ENCODE data around the gene SLC24A5. TPM values are rescaled to one million over a fixed set of nuclear protein-coding genes. Genes with fewer than 3 reads are reported as not detected.

Gene SLC24A5
- total RNA-seq, 1 donor = not detected

GRCh38 chr15:48086133-48086532 is 34.7 kb upstream of the SLC24A5 start:
- H3K9me3 ChIP-seq (ENCODE audit: low read depth, low read length) = no peaks in the 10 kb centered on the region
- no peaks in the 10 kb centered on the region for H4K20me1 ChIP-seq (ENCODE audit: insufficient read depth, low read length)
- no peak overlapping the region for H3K4me3 ChIP-seq (ENCODE audit: insufficient read depth, low read length)
- H3K4me1 ChIP-seq (ENCODE audit: insufficient read depth, low read length) = peaks cover 10% of the 10 kb centered on the region
- peaks cover 3% of the 10 kb centered on the region for H3K27me3 ChIP-seq (ENCODE audit: insufficient read depth, low read length)
- H3K4me2 ChIP-seq (ENCODE audit: insufficient read depth, low read length) = peak overlapping the region; percentile 6
- TF ChIP-seq CTCF (IDR thresholded peaks at IDR 0.05; ENCODE audit: extremely low read depth, low read depth, low read length) = no peak
- no peak overlapping the region for H3K27ac ChIP-seq (ENCODE audit: low read depth, low read length)
- no peak for DNase-seq (ENCODE audit: insufficient read length, low spot score, missing footprints)
- no peaks in the 10 kb centered on the region for H3K36me3 ChIP-seq (ENCODE audit: insufficient read depth, low read length)
- no peaks in the 10 kb centered on the region for H3K79me2 ChIP-seq (ENCODE audit: insufficient read depth, low read length)
- H2AFZ ChIP-seq (ENCODE audit: low read length) = no peak overlapping the region

- Histone ChIP-seq H3K4me1 (ENCODE audit: insufficient read depth, low read length) (peaks cover 10% of the 10 kb centered on the region), H4K20me1 (ENCODE audit: insufficient read depth, low read length) (no peaks in the 10 kb centered on the region), H3K79me2 (ENCODE audit: insufficient read depth, low read length) (no peaks in the 10 kb centered on the region), H3K4me2 (ENCODE audit: insufficient read depth, low read length) (peak overlapping the region; percentile 6), H2AFZ (ENCODE audit: low read length) (no peak overlapping the region), H3K27me3 (ENCODE audit: insufficient read depth, low read length) (peaks cover 3% of the 10 kb centered on the region), H3K4me3 (ENCODE audit: insufficient read depth, low read length) (no peak overlapping the region), H3K36me3 (ENCODE audit: insufficient read depth, low read length) (no peaks in the 10 kb centered on the region), H3K9me3 (ENCODE audit: low read depth, low read length) (no peaks in the 10 kb centered on the region), H3K27ac (ENCODE audit: low read depth, low read length) (no peak overlapping the region)
- no peak for TF ChIP-seq CTCF (IDR thresholded peaks at IDR 0.05; ENCODE audit: extremely low read depth, low read depth, low read length)
- DNase-seq (ENCODE audit: insufficient read length, low spot score, missing footprints) = peak; percentile 38
These were observed 34.2 kb upstream of the SLC24A5 start for GRCh38 chr15:48086576-48086975.

GRCh38 chr15:48087844-48088243 is 32.9 kb upstream of the SLC24A5 start:
- no peak overlapping the region for H2AFZ ChIP-seq (ENCODE audit: low read length)
- no peaks in the 10 kb centered on the region for H3K79me2 ChIP-seq (ENCODE audit: insufficient read depth, low read length)
- H3K36me3 ChIP-seq (ENCODE audit: insufficient read depth, low read length) = no peaks in the 10 kb centered on the region
- no peaks in the 10 kb centered on the region for H4K20me1 ChIP-seq (ENCODE audit: insufficient read depth, low read length)
- TF ChIP-seq CTCF (IDR thresholded peaks at IDR 0.05; ENCODE audit: extremely low read depth, low read depth, low read length) = no peak
- H3K27me3 ChIP-seq (ENCODE audit: insufficient read depth, low read length) = peaks cover 3% of the 10 kb centered on the region
- no peak overlapping the region for H3K4me2 ChIP-seq (ENCODE audit: insufficient read depth, low read length)
- H3K4me3 ChIP-seq (ENCODE audit: insufficient read depth, low read length) = no peak overlapping the region
- H3K9me3 ChIP-seq (ENCODE audit: low read depth, low read length) = no peaks in the 10 kb centered on the region
- no peak overlapping the region for H3K27ac ChIP-seq (ENCODE audit: low read depth, low read length)
- DNase-seq (ENCODE audit: insufficient read length, low spot score, missing footprints) = no peak
- H3K4me1 ChIP-seq (ENCODE audit: insufficient read depth, low read length) = peaks cover 10% of the 10 kb centered on the region

GRCh38 chr15:48089702-48090101 is 31.1 kb upstream of the SLC24A5 start:
- H3K79me2 ChIP-seq (ENCODE audit: insufficient read depth, low read length) = no peaks in the 10 kb centered on the region
- no peak for TF ChIP-seq CTCF (IDR thresholded peaks at IDR 0.05; ENCODE audit: extremely low read depth, low read depth, low read length)
- no peaks in the 10 kb centered on the region for H3K36me3 ChIP-seq (ENCODE audit: insufficient read depth, low read length)
- H3K9me3 ChIP-seq (ENCODE audit: low read depth, low read length) = no peaks in the 10 kb centered on the region
- H3K27me3 ChIP-seq (ENCODE audit: insufficient read depth, low read length) = peaks cover 3% of the 10 kb centered on the region
- H3K4me2 ChIP-seq (ENCODE audit: insufficient read depth, low read length) = no peak overlapping the region
- no peak overlapping the region for H2AFZ ChIP-seq (ENCODE audit: low read length)
- no peak for DNase-seq (ENCODE audit: insufficient read length, low spot score, missing footprints)
- H4K20me1 ChIP-seq (ENCODE audit: insufficient read depth, low read length) = no peaks in the 10 kb centered on the region
- H3K27ac ChIP-seq (ENCODE audit: low read depth, low read length) = no peak overlapping the region
- H3K4me3 ChIP-seq (ENCODE audit: insufficient read depth, low read length) = no peak overlapping the region
- H3K4me1 ChIP-seq (ENCODE audit: insufficient read depth, low read length) = peaks cover 10% of the 10 kb centered on the region

All from osteoblast (primary cell).